GM12875 (cell line): ENCODE results near the gene ZNF570.

Experiments
- H3K4me3 ChIP-seq: one replicate; pipeline ENCODE4 v1.5.1; 2011; ENCODE audit warnings: low read depth, low read length, control low read depth
- CTCF ChIP-seq: IDR thresholded peaks from 2 replicates; pipeline ENCODE4 v1.5.1; 2011; ENCODE audit warnings: low read depth, mild to moderate bottlenecking, control low read depth, inconsistent platforms, low read length, moderate library complexity, borderline replicate concordance; ENCODE audit not compliant: insufficient read depth

ZNF570 gene

GRCh38 chr19:37468961-37469777, at the start of gene ZNF570:
TSS of gene ZNF570 (plus strand) at chr19:37469356. CDS start at chr19:37470355, 999 bp downstream.
- peak within 1 kb of the TSS; percentile 58 for H3K4me3 ChIP-seq
- TF ChIP-seq CTCF, result no peak

- H3K4me3 ChIP-seq, result no peak overlapping the region
These were observed 16.5 kb upstream of the ZNF570 start for GRCh38 chr19:37452500-37453245.

GRCh38 chr19:37466277-37466797, 2.8 kb upstream of the ZNF570 start:
- no peak for TF ChIP-seq CTCF
- H3K4me3 ChIP-seq, result peak overlapping the region; percentile 73

More at GRCh38 chr19:37452500-37453245, 16.5 kb upstream of the ZNF570 start:
- no peak for TF ChIP-seq CTCF

- peak within 1 kb of the TSS; percentile 73 for H3K4me3 ChIP-seq
- TF ChIP-seq CTCF, result no peak
These were observed 2.2 kb upstream of the ZNF570 start, which contains the start of gene ZNF569 for GRCh38 chr19:37466798-37467607. TSS of gene ZNF569 (minus strand) at chr19:37467444. CDS start at chr19:37444921, 22,523 bp downstream.

- no peak for TF ChIP-seq CTCF
- H3K4me3 ChIP-seq, result peak overlapping the region; percentile 73
These were observed 1.5 kb upstream of the ZNF570 start for GRCh38 chr19:37467608-37468090.

GRCh38 chr19:37470216-37470615, 1.1 kb downstream of the ZNF570 start:
- no peak overlapping the region for H3K4me3 ChIP-seq
- TF ChIP-seq CTCF, result no peak
